K562 (cell line): ENCODE measurements around the gene CPA3. TPM values are rescaled to one million over a fixed set of nuclear protein-coding genes. Genes with fewer than 3 reads are reported as not detected.

ENCODE experiments used
- ATAC-seq: fragments of 200-7000 bp; cut with Tn5 transposase; 3 replicates; pipeline ENCODE4 v1.9.1; 2020; ENCODE audit warnings: moderate library complexity
- BruUV-seq: library from RNA; stranded (reverse); fragments of 400-500 nt; replicated peaks from 2 replicates; lab custom pipeline; 2021; lab: Mats Ljungman, UMichigan
- CTCF ChIA-PET: fragments of 300-600 bp; formaldehyde crosslinking; extraction: SDS; loops from one replicate; lab custom pipeline; 2021; ENCODE audit warnings: low intra/inter-chr PET ratio; lab: Yijun Ruan, JAX
- POLR2A ChIA-PET: fragments of 300-600, 350-650 bp; sonication (Branson Sonifier 250); formaldehyde crosslinking; extraction: SDS; loops from one replicate; lab custom pipeline; 2021; ENCODE audit warnings: antibody characterized with exemption, inconsistent platforms; lab: Yijun Ruan, JAX
- DNase-seq, 4 experiments: peaks; one replicate each; pipeline versions ENCODE4 v3.0.0 to v3.0.0-alpha.2; 2011 to 2018; ENCODE audit warnings: low spot score in 3 of 4, mixed read lengths in 3 of 4; ENCODE audit errors: extremely low read depth in 1 of 4
- FAIRE-seq: peaks from 2 replicates; lab custom pipeline; 2011; peaks lifted over from hg19 to GRCh38; lab: Jason Lieb, UNC
- H2AFZ ChIP-seq: 2 replicates; pipeline ENCODE4 v1.6.0; 2011; ENCODE audit warnings: low read depth, low read length, control low read depth, inconsistent platforms
- H3K27ac ChIP-seq: fragments of 200-600 bp; 3 replicates; pipeline ENCODE4 v1.8.0; 2011; ENCODE audit warnings: low read depth, mild to moderate bottlenecking, control low read depth, inconsistent platforms, low read length, moderate library complexity, mixed read lengths; ENCODE audit errors: extremely low read depth
- H3K27me3 ChIP-seq, 2 experiments: fragments of 300-600 bp in 1 of 2; 2 replicates in 1 of 2; 3 replicates in 1 of 2; pipeline versions ENCODE4 v1.6.0 to v1.8.0; 2011; ENCODE audit warnings: inconsistent platforms in 2 of 2, low read length in 2 of 2, mild to moderate bottlenecking in 1 of 2, mixed read lengths in 1 of 2, moderate library complexity in 1 of 2; ENCODE audit not compliant: control insufficient read depth in 2 of 2, insufficient read depth in 2 of 2
- H3K36me3 ChIP-seq: fragments of 300-600 bp; 3 replicates; pipeline ENCODE4 v1.8.0; 2011; ENCODE audit warnings: mild to moderate bottlenecking, low read length, inconsistent platforms; ENCODE audit not compliant: control insufficient read depth, insufficient read depth
- H3K4me1 ChIP-seq, 2 experiments: fragments of 200-600 bp in 1 of 2; replicated peaks in 1 of 2; 2 replicates in 1 of 2; 3 replicates in 1 of 2; pipeline versions ENCODE4 v1.5.1 to v1.8.0; 2011; ENCODE audit warnings: inconsistent platforms in 2 of 2, low read length in 2 of 2, mild to moderate bottlenecking in 1 of 2, mixed read lengths in 1 of 2, moderate library complexity in 1 of 2; ENCODE audit not compliant: control insufficient read depth in 2 of 2, insufficient read depth in 2 of 2
- H3K4me2 ChIP-seq: 2 replicates; pipeline ENCODE4 v1.6.1; 2011; ENCODE audit warnings: low read length, control low read depth, inconsistent platforms, mixed read lengths; ENCODE audit not compliant: insufficient read depth
- H3K4me3 ChIP-seq: fragments of 200-600 bp; sonication (generic), shearing (Covaris generic); 2 replicates; pipeline ENCODE4 v1.5.1; 2016; ENCODE audit warnings: control low read depth, inconsistent platforms
- H3K79me2 ChIP-seq: fragments of 200-600 bp; 3 replicates; pipeline ENCODE4 v1.8.0; 2011; ENCODE audit warnings: low read length, inconsistent platforms; ENCODE audit not compliant: control insufficient read depth, insufficient read depth
- H3K9ac ChIP-seq, 2 experiments: 2 replicates each; pipeline versions ENCODE4 v1.6.0 to v1.6.1; 2011; ENCODE audit warnings: low read depth in 2 of 2, low read length in 2 of 2, control low read depth in 1 of 2, inconsistent platforms in 1 of 2, mild to moderate bottlenecking in 1 of 2, mixed read lengths in 1 of 2; ENCODE audit not compliant: insufficient read depth in 1 of 2
- H3K9me1 ChIP-seq: one replicate; pipeline ENCODE4 v1.6.0; 2011; ENCODE audit warnings: inconsistent platforms, mild to moderate bottlenecking, low read length, moderate library complexity; ENCODE audit not compliant: control insufficient read depth, insufficient read depth
- H3K9me3 ChIP-seq: replicated peaks from 2 replicates; pipeline ENCODE4 v1.5.1; 2011; ENCODE audit warnings: low read depth, low read length, inconsistent platforms; ENCODE audit not compliant: control insufficient read depth, insufficient read depth
- H4K20me1 ChIP-seq: replicated peaks from 2 replicates; pipeline ENCODE4 v1.6.1; 2011; ENCODE audit warnings: low read length, inconsistent platforms, mixed read lengths; ENCODE audit not compliant: control insufficient read depth, insufficient read depth
- CBX3 ChIP-seq, 2 experiments: IDR thresholded peaks; 1 replicate in 1 of 2; 2 replicates in 1 of 2; pipeline ENCODE4 v1.6.1; 2012; ENCODE audit warnings: inconsistent platforms in 2 of 2, low read length in 2 of 2, borderline replicate concordance in 1 of 2, control low read depth in 1 of 2
- EP400 ChIP-seq: fragments of 450-650 bp; IDR thresholded peaks from 2 replicates; pipeline ENCODE4 v1.6.1; 2017; ENCODE audit warnings: antibody characterized with exemption, mild to moderate bottlenecking, moderate library complexity
- KDM2B ChIP-seq: fragments of 250-450 bp; sonication (Bioruptor Pico); IDR thresholded peaks from 2 replicates; pipeline ENCODE4 v1.8.0; 2021; ENCODE audit warnings: mild to moderate bottlenecking, moderate library complexity
- MAFG ChIP-seq: fragments of 450-650 bp; conservative IDR thresholded peaks from 2 replicates; pipeline ENCODE4 v1.6.1; 2016; ENCODE audit warnings: missing genetic modification characterization, missing compliant biosample characterization
- NR4A1 ChIP-seq, 2 experiments: fragments of 250-450 bp in 1 of 2; fragments of 450-650 bp in 1 of 2; sonication (Bioruptor Pico) in 1 of 2; IDR thresholded peaks; 2 replicates each; pipeline versions ENCODE4 v1.4.0 to v1.6.1; 2016 to 2020; ENCODE audit warnings: mild to moderate bottlenecking in 2 of 2, missing compliant biosample characterization in 1 of 2, missing genetic modification characterization in 1 of 2, moderate library complexity in 1 of 2
- PHB2 ChIP-seq: fragments of 450-650 bp; IDR thresholded peaks from 2 replicates; pipeline ENCODE4 v1.6.1; 2017; ENCODE audit warnings: low read depth
- PHF8 ChIP-seq: fragments of 200-600 bp; sonication (generic); IDR thresholded peaks from 2 replicates; pipeline ENCODE4 v1.6.1; 2012; ENCODE audit warnings: mixed run types, mild to moderate bottlenecking, inconsistent platforms, low read length, moderate library complexity, borderline replicate concordance
- TEAD2 ChIP-seq: fragments of 450-650 bp; IDR thresholded peaks from 2 replicates; pipeline ENCODE4 v1.6.1; 2016; ENCODE audit warnings: missing genetic modification characterization, control low read depth, missing compliant biosample characterization
- YBX1 ChIP-seq: fragments of 450-650 bp; IDR thresholded peaks from 2 replicates; pipeline ENCODE4 v1.7.1; 2016; ENCODE audit warnings: mild to moderate bottlenecking
- ZKSCAN3 ChIP-seq: fragments of 250-450 bp; sonication (Bioruptor Pico); IDR thresholded peaks from 2 replicates; pipeline ENCODE4 v1.4.0; 2020
- whole genome bisulfite sequencing: fragments of 100-300 bp; shearing (Covaris generic); methylation state at CpG from one replicate; pipeline ENCODE4 v1.1.6; 2016; ENCODE audit warnings: low coverage, mixed read lengths; ENCODE audit not compliant: insufficient coverage; ENCODE audit errors: missing lambda C conversion rate; 5-methylcytosine and 5-hydroxymethylcytosine counted together
- in situ Hi-C: fragments of 300-500 bp; cut with MboI; formaldehyde crosslinking; loops from 4 replicates; pipeline ENCODE4 v1.15.0; 2018; ENCODE audit warnings: inconsistent platforms, mixed read lengths
- intact Hi-C: fragments of 100-400 bp; cut with micrococcal nuclease; formaldehyde crosslinking; loops from 2 replicates; pipeline ENCODE4 v1.14.2; 2022
- polyA plus RNA-seq, 8 experiments: library from polyadenylated mRNA; depleted of rRNA in 4 of 8; stranded (reverse) in 5 of 8; unstranded in 3 of 8; fragments of >200 nt; fragmentation: Nextera tagmentation in 2 of 8; fragmentation: Illumina TruSeq in 1 of 8; extraction: Ambion mirVana in 2 of 8; extraction: Trizol in 1 of 8; gene quantifications; 2 replicates each; pipeline versions ENCODE4 v1.2.1 to v1.2.3, GENCODE V29; 2011 to 2014; ENCODE audit warnings: inconsistent platforms in 1 of 8, missing spikeins in 1 of 8
- total RNA-seq, 7 experiments: library from RNA; depleted of rRNA in 6 of 7; stranded (reverse); fragments of >200 nt in 6 of 7; fragmentation: Illumina TruSeq in 2 of 7; extraction: Trizol in 2 of 7; gene quantifications; 2 replicates each; pipeline versions ENCODE4 v1.2.1 to v1.2.3, GENCODE V29; 2011 to 2021; ENCODE audit warnings: low replicate concordance in 1 of 7
- TF ChIP-seq, protein P1 (sequence below), 2 experiments: IDR thresholded peaks; 2 replicates each; pipeline ENCODE4 v1.6.1; 2011; ENCODE audit warnings: borderline replicate concordance in 1 of 2, control low read depth in 1 of 2, low read depth in 1 of 2, low read length in 1 of 2, mild to moderate bottlenecking in 1 of 2, mixed read lengths in 1 of 2, moderate library complexity in 1 of 2; ENCODE audit not compliant: insufficient read depth in 1 of 2, insufficient read length in 1 of 2, poor library complexity in 1 of 2, severe bottlenecking in 1 of 2; ENCODE audit errors: extremely low read depth in 1 of 2
- TF ChIP-seq, protein P2 (sequence below): sonication (generic); formaldehyde crosslinking; IDR thresholded peaks from 2 replicates; pipeline ENCODE4 v1.8.1; 2023; ENCODE audit warnings: mild to moderate bottlenecking, missing genetic modification reagents

Gene CPA3
- total and polyA plus RNA-seq, 9 of the 15 experiments (the other 6 are each of a cell fraction or from before 2014, with no cell fraction given): not detected

DNA sequence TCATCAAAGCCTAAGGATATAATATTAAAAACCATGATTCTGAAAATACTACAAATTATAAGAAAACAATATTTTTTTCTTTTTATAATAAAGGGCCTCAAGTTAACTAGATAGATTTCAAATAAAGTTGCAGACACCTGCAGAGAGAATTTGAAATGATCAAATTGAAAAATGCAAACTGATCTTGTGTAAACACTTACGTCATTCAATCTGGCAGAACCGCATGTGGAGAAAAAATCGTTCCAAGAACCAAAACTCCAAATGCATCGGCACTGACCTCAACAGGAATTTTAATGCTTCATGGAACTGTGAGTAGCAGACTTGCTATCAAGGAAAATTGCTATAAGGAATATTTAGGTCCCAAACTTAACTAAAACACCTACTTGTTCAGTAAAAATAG lies 17.2 kb downstream of the CPA3 start:
- no peaks in the 10 kb centered on the region for H3K9me1 ChIP-seq
- H3K79me2 ChIP-seq: no peaks in the 10 kb centered on the region
- ATAC-seq: no peak
- no peaks in the 10 kb centered on the region for H3K9me3 ChIP-seq
- WGBS: 2% methylated on average over 4 of the region's 4 CpGs
- CTCF ChIA-PET: no interaction called here
- POLR2A ChIA-PET: no interaction called here
- H3K9ac ChIP-seq: no peak overlapping the region
- H3K4me2 ChIP-seq: no peak overlapping the region
- H2AFZ ChIP-seq: no peak overlapping the region
- H3K27me3 ChIP-seq: no peaks in the 10 kb centered on the region
- intact Hi-C loops (no loop called here), in situ Hi-C loops (no loop called here)
- no peak for DNase-seq
- no TSS peak for BruUV-seq
- H3K27ac ChIP-seq: no peak overlapping the region
- FAIRE-seq: no peak
- TF ChIP-seq ZKSCAN3 (no peak), KDM2B (CRISPR knock-in tag) (no peak), PHB2 (no peak), TEAD2 (tag) (no peak), EP400 (no peak), YBX1 (no peak), CBX3 (IDR thresholded peaks at IDR 0.05; ENCODE audit: borderline replicate concordance in 1 of 2, low read length in 2 of 2) (no peak), PHF8 (no peak), NR4A1 (CRISPR knock-in tag; IDR thresholded peaks at IDR 0.05) (no peak), NR4A1 (tag; IDR thresholded peaks at IDR 0.05) (no peak), MAFG (tag) (no peak)
- TF ChIP-seq, protein P1, sequence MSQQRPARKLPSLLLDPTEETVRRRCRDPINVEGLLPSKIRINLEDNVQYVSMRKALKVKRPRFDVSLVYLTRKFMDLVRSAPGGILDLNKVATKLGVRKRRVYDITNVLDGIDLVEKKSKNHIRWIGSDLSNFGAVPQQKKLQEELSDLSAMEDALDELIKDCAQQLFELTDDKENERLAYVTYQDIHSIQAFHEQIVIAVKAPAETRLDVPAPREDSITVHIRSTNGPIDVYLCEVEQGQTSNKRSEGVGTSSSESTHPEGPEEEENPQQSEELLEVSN (IDR thresholded peaks at IDR 0.05; ENCODE audit: borderline replicate concordance in 1 of 2, extremely low read depth in 1 of 2, insufficient read depth in 1 of 2, insufficient read length in 1 of 2, low read depth in 1 of 2, low read length in 1 of 2, poor library complexity in 1 of 2, severe bottlenecking in 1 of 2): no peak
- TF ChIP-seq, protein P2, sequence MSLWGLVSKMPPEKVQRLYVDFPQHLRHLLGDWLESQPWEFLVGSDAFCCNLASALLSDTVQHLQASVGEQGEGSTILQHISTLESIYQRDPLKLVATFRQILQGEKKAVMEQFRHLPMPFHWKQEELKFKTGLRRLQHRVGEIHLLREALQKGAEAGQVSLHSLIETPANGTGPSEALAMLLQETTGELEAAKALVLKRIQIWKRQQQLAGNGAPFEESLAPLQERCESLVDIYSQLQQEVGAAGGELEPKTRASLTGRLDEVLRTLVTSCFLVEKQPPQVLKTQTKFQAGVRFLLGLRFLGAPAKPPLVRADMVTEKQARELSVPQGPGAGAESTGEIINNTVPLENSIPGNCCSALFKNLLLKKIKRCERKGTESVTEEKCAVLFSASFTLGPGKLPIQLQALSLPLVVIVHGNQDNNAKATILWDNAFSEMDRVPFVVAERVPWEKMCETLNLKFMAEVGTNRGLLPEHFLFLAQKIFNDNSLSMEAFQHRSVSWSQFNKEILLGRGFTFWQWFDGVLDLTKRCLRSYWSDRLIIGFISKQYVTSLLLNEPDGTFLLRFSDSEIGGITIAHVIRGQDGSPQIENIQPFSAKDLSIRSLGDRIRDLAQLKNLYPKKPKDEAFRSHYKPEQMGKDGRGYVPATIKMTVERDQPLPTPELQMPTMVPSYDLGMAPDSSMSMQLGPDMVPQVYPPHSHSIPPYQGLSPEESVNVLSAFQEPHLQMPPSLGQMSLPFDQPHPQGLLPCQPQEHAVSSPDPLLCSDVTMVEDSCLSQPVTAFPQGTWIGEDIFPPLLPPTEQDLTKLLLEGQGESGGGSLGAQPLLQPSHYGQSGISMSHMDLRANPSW: no peak
- no peak overlapping the region for H3K4me3 ChIP-seq
- no peaks in the 10 kb centered on the region for H3K36me3 ChIP-seq
- H4K20me1 ChIP-seq: no peaks in the 10 kb centered on the region
- no peaks in the 10 kb centered on the region for H3K4me1 ChIP-seq
